ENCODE results near the gene RALGPS1.

Gene RALGPS1

DNA sequence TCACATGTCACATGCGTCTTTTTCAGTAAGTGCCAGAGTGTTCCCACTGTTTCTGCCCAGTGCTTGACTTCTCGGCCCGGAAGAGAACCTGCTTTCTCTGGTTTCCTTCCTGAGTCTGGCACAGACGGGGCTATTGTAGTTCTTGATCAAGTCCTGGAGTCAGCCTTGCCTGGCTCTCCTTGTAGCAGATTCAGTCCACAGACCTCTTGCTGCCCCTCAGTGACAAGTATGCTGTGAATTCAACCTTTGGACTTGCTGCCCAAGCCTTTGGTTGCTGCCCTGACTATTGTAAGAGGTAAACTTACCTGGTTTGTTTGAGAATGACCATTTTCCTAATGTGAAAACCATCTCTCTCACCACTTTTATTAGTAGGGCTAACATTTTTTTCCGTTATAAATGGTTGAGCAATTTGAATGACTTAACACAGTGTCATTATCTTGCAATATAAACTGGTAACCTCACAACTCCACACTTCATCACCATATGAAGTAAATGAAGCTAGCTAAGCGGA lies 29.4 kb upstream of the RALGPS1 start:
- DNase-seq (ENCODE audit: low read depth in 1 of 2, low spot score in 1 of 2) = peak in 1 of 2 experiments; percentile 48
- no peak for TF ChIP-seq SPI1 (IDR thresholded peaks at IDR 0.05; ENCODE audit: borderline replicate concordance, low read depth)
- TF ChIP-seq GABPA (IDR thresholded peaks at IDR 0.05; ENCODE audit: low read depth) = no peak
- TF ChIP-seq, protein P1, sequence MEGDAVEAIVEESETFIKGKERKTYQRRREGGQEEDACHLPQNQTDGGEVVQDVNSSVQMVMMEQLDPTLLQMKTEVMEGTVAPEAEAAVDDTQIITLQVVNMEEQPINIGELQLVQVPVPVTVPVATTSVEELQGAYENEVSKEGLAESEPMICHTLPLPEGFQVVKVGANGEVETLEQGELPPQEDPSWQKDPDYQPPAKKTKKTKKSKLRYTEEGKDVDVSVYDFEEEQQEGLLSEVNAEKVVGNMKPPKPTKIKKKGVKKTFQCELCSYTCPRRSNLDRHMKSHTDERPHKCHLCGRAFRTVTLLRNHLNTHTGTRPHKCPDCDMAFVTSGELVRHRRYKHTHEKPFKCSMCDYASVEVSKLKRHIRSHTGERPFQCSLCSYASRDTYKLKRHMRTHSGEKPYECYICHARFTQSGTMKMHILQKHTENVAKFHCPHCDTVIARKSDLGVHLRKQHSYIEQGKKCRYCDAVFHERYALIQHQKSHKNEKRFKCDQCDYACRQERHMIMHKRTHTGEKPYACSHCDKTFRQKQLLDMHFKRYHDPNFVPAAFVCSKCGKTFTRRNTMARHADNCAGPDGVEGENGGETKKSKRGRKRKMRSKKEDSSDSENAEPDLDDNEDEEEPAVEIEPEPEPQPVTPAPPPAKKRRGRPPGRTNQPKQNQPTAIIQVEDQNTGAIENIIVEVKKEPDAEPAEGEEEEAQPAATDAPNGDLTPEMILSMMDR (IDR thresholded peaks at IDR 0.05; ENCODE audit: insufficient read depth, low read length) = no peak
- TF ChIP-seq POLR2AphosphoS5 (IDR thresholded peaks at IDR 0.05; ENCODE audit: low read depth) = no peak
- TF ChIP-seq, protein P2, sequence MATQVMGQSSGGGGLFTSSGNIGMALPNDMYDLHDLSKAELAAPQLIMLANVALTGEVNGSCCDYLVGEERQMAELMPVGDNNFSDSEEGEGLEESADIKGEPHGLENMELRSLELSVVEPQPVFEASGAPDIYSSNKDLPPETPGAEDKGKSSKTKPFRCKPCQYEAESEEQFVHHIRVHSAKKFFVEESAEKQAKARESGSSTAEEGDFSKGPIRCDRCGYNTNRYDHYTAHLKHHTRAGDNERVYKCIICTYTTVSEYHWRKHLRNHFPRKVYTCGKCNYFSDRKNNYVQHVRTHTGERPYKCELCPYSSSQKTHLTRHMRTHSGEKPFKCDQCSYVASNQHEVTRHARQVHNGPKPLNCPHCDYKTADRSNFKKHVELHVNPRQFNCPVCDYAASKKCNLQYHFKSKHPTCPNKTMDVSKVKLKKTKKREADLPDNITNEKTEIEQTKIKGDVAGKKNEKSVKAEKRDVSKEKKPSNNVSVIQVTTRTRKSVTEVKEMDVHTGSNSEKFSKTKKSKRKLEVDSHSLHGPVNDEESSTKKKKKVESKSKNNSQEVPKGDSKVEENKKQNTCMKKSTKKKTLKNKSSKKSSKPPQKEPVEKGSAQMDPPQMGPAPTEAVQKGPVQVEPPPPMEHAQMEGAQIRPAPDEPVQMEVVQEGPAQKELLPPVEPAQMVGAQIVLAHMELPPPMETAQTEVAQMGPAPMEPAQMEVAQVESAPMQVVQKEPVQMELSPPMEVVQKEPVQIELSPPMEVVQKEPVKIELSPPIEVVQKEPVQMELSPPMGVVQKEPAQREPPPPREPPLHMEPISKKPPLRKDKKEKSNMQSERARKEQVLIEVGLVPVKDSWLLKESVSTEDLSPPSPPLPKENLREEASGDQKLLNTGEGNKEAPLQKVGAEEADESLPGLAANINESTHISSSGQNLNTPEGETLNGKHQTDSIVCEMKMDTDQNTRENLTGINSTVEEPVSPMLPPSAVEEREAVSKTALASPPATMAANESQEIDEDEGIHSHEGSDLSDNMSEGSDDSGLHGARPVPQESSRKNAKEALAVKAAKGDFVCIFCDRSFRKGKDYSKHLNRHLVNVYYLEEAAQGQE (IDR thresholded peaks at IDR 0.05; ENCODE audit: insufficient replicate concordance, low read depth) = no peak
- H3K27me3 ChIP-seq (ENCODE audit: insufficient read depth, poor library complexity, severe bottlenecking) = no peaks in the 10 kb centered on the region
- peak overlapping the region; percentile 6 for H3K27ac ChIP-seq (replicated peaks)
- no peak overlapping the region for H3K4me3 ChIP-seq (replicated peaks; ENCODE audit: insufficient read depth, low read length)

DNA sequence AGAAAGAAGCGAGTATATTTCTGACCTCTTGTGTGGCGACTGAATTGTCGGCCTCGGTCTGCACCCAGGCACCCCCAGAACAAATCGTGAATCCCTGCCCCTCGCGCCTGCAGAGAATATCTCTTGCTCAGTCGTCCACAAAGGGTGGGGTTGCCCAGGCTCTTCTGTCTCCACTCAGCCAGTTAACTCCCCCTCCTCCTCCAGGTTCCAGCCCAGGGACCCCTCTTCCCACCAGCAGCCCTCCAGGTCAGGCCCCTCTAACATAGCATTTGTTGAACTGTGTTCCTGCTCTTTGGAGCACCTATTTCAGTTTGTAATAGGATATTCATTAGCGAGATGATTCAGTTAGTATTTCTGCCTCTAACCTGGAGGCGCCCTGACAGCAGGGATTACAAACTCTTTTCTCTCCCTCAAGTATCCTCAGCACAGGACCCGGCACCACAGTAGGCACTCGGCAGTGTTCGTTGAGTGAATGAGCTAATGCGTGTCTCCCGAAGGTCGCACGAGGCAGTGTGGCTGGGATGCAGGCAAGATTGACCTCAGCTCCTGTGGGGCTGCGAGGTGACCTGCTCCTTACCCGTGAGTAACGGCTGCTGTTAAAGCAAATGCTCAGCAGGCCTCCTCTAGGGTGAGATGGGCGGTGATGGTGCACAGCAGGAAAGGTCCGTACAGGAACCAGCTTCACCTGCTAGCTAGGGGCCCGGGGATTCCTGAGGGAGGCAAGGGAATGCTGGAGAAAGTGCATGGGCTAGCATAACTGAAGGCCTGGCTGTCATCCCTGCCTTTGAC lies 28.4 kb upstream of the RALGPS1 start:
- DNase-seq (ENCODE audit: low read depth in 1 of 2, low spot score in 1 of 2) = no peak
- no peak overlapping the region for H3K4me3 ChIP-seq (replicated peaks; ENCODE audit: insufficient read depth, low read length)
- TF ChIP-seq, protein P1 (IDR thresholded peaks at IDR 0.05; ENCODE audit: insufficient read depth, low read length) = no peak
- TF ChIP-seq, protein P2 (IDR thresholded peaks at IDR 0.05; ENCODE audit: insufficient replicate concordance, low read depth) = no peak
- H3K27ac ChIP-seq (replicated peaks) = no peak overlapping the region
- H3K27me3 ChIP-seq (ENCODE audit: insufficient read depth, poor library complexity, severe bottlenecking) = no peaks in the 10 kb centered on the region

DNA sequence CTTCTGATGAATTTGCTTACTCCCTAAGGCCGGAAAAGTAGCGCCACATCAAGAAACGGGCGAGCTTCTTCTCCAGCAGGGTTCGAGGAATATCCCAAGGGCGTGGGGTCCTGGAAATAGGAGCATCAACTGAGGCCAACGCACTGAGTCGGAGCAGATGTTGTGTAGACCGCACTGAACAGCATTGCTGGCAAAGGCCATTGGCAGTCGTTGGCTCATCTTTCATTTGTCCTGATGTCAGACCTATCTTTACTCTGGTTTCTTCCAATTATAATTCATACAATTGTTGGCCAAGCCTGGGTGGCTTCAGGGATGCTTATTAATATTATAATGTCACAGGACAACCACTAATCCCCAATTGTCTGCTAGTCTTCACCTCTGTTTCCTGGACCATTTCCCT lies 27.7 kb upstream of the RALGPS1 start:
- Histone ChIP-seq H3K4me3 (replicated peaks; ENCODE audit: insufficient read depth, low read length) (no peak overlapping the region), H3K27me3 (ENCODE audit: insufficient read depth, poor library complexity, severe bottlenecking) (no peaks in the 10 kb centered on the region), H3K27ac (replicated peaks) (no peak overlapping the region)
- no peak for DNase-seq (ENCODE audit: low read depth in 1 of 2, low spot score in 1 of 2)
- TF ChIP-seq POLR2AphosphoS5 (IDR thresholded peaks at IDR 0.05; ENCODE audit: low read depth) (no peak), GABPA (IDR thresholded peaks at IDR 0.05; ENCODE audit: low read depth) (no peak), SPI1 (IDR thresholded peaks at IDR 0.05; ENCODE audit: borderline replicate concordance, low read depth) (no peak)
- TF ChIP-seq, protein P1 (IDR thresholded peaks at IDR 0.05; ENCODE audit: insufficient read depth, low read length) = no peak
- TF ChIP-seq, protein P2 (IDR thresholded peaks at IDR 0.05; ENCODE audit: insufficient replicate concordance, low read depth) = no peak
